ENCODE data around the gene ACTN4.

ACTN4 gene

DNA sequence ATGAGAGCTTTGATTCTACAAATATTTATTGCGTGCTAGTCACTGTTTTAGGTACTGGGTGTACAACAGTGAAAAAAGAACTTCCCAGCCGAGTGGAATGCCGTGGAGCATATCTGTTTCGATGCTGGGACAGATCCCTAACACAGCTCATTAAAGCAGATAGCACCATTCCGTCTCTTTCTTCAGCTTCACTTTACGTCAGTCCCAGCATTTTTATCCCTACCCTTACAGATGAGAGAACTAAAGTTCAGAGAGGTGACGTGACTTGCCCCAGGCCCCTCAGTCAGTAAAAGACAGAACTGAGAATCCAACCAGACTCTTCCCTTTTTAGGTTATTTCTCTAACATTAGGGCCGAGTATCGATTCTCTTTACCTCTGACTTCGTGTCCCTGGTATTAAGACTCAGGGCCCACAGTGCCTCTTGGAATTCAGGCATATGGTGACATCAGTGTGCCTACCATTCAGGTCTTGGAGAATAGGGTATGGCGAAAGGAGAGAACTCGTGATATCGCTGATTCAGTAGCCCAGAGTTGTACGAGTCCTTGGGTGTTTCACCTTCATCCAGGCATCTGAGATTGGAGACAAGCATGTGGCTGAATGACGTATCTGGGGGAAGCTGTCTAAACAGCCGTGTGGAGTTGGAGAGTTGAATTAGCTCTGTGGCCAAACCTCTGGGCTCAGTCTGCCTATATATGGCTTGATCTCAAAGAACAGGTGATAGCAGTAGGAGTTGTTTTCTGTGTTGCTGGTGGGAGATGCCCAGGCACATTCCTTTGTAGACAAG, 27.1 kb downstream of the ACTN4 start:
- peak overlapping the region; percentile 31; the same call in 1 of the 2 replicates for H3K27ac ChIP-seq
- TF ChIP-seq ZFX (IDR thresholded peaks at IDR 0.05; ENCODE audit: borderline replicate concordance), result no peak
- TF ChIP-seq, protein P1, sequence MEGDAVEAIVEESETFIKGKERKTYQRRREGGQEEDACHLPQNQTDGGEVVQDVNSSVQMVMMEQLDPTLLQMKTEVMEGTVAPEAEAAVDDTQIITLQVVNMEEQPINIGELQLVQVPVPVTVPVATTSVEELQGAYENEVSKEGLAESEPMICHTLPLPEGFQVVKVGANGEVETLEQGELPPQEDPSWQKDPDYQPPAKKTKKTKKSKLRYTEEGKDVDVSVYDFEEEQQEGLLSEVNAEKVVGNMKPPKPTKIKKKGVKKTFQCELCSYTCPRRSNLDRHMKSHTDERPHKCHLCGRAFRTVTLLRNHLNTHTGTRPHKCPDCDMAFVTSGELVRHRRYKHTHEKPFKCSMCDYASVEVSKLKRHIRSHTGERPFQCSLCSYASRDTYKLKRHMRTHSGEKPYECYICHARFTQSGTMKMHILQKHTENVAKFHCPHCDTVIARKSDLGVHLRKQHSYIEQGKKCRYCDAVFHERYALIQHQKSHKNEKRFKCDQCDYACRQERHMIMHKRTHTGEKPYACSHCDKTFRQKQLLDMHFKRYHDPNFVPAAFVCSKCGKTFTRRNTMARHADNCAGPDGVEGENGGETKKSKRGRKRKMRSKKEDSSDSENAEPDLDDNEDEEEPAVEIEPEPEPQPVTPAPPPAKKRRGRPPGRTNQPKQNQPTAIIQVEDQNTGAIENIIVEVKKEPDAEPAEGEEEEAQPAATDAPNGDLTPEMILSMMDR (IDR thresholded peaks at IDR 0.05), result no peak

DNA sequence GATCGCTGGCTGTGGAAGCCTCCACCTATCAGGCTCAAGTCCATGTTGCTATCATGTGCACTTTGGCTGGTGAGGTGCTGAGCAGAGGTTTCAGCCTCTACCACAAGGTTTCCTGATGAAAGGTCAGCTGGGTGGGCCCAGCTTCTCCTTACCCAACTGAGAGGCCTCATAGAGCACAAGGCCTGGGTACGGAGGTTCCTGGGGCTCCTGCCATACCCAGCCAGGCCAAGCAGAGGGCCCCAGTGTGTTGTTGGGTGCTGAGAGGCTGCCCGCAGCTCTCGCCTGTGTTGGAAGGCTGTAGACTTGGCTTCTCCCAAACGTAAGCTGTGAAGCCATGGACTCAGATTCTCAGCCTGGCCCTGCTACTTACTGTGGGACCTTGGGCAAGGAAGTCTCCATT, 28.2 kb downstream of the ACTN4 start:
- peak overlapping the region; percentile 31 for H3K27ac ChIP-seq
- TF ChIP-seq, protein P1 (IDR thresholded peaks at IDR 0.05), result no peak
- no peak for TF ChIP-seq ZFX (IDR thresholded peaks at IDR 0.05; ENCODE audit: borderline replicate concordance)

- TF ChIP-seq, protein P1 (IDR thresholded peaks at IDR 0.05), result no peak
- no peak for TF ChIP-seq ZFX (IDR thresholded peaks at IDR 0.05; ENCODE audit: borderline replicate concordance)
- peak overlapping the region; percentile 31 for H3K27ac ChIP-seq
Measured at GRCh38 chr19:38676023-38676877, 28.8 kb downstream of the ACTN4 start.

GRCh38 chr19:38676878-38677646, 29.6 kb downstream of the ACTN4 start:
- TF ChIP-seq, protein P1 (IDR thresholded peaks at IDR 0.05), result no peak
- TF ChIP-seq ZFX (IDR thresholded peaks at IDR 0.05; ENCODE audit: borderline replicate concordance), result no peak
- peak overlapping the region; percentile 31 for H3K27ac ChIP-seq

- TF ChIP-seq ZFX (IDR thresholded peaks at IDR 0.05; ENCODE audit: borderline replicate concordance), result no peak
- TF ChIP-seq, protein P1 (IDR thresholded peaks at IDR 0.05), result no peak
- H3K27ac ChIP-seq, result peak overlapping the region; percentile 10; the same call in 1 of the 2 replicates
Measured at GRCh38 chr19:38678217-38678890, 30.9 kb downstream of the ACTN4 start.

DNA sequence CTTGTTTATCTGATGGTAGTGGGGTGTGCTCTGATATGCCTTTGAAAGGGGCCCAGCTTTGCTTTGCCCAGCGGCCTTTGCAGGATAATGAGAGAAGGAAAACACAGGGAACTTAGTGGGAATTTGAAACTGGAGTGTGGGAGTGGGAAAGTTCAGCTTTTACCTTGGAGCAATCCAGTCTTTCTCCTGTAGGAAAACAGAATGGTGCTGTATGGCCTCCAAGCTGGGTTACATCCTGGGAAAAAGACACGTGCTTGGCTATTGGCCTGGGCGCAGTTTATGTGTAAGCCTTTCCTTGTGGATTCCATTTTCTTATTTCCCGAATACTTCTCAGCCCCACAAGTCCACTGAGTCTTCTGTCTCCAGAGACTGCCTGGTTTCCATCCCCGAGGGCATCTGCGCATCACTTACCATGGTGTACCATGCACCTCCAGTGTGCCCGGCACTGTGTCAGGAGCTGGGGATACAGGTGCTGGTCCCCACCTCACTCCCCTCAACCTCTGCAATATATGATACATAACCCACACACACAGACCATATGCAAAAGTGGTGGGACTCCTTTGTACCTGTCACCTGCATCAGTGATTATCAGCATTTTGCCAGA, 31.5 kb downstream of the ACTN4 start:
- TF ChIP-seq ZFX (IDR thresholded peaks at IDR 0.05; ENCODE audit: borderline replicate concordance), result no peak
- TF ChIP-seq, protein P1 (IDR thresholded peaks at IDR 0.05), result no peak
- H3K27ac ChIP-seq, result peak overlapping the region; percentile 10; the same call in 1 of the 2 replicates
